NCI-H1436 (cell line): Measurements from ENCODE around the gene WDFY2.

ENCODE experiments used
- DNase-seq: peaks from one replicate; lab custom pipeline; 2025; lab: John Stamatoyannopoulos, UW

Gene WDFY2

DNA sequence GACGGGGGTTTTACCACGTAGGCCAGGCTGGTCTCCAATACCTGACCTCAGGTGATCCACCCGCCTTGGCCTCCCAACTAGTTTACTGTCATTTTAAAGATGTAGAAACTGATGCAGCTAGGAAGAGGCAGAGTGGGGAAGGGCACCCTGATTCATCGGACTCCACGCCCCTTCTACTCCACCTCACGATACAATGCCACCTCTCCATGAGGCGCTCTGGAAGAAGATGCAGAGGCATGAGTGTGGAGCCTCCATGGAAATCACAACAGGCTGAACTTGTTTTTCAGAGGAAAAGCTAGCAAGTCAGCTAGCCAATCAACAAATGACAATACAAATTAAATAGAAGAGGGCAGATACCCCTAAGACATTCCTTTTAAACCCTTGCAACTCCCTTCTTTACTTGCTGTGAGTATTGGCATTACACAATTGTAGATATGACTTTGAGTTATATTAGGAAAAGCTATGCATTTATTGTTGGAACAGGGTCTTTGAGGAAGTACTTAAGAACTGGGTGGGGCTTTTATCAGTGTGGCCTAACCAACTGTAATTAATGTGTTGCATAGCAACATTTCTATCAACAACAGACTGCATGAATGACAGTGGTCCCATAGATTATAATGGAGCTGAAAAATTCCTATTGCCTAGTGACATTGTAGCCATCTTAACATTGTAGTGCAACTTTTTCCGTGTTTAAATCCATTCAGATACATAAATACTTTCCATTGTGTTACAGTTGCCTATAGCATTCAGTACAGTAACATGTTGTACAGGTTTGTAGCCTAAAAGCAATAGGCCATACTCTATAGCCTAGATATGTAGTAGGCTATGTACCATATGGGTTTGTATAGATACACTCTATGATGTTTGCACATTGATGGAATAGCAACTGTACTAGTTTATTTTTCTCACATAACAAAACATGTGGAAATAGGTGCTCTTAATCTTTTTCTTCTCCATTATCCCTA is 17.6 kb downstream of the WDFY2 start:
- DNase-seq = no peak

DNA sequence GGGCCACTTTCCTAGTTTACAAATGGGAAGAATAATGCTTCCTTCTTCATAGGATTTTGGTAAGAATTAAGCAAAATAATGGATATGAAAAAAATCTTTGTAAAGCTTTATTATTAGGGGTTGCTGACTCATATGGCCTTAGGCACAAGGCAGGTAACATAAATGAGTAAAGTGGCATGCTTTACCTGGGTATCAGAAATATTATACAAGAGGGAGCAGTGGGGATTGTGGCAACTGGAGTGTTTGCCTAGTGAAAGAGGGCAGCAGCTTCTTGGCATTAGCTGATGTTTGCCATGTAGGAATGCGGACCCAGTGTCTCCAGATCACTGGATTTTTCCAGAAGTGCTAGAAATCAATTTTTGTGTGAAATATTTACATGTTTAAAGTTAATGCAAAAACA is 19.5 kb downstream of the WDFY2 start:
- no peak for DNase-seq

DNA sequence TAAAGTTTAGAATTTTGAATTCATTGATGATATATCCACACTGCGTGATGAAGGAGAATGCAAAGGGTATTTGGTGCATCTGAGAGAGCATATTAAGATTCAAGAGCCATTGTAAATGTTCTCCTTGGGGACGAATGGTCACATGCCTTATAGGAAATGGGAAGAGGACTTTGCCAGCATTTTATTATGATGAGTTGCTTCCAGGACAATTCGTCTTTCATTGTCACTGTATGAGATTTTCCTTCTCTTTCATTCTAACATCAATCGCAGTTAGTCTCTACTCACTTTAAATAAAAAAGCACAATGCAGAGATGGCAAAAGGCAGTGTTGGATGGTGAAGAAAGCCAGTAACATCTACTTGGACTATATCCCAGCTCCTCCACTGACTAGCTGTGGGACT is 21.4 kb downstream of the WDFY2 start:
- DNase-seq = no peak

DNA sequence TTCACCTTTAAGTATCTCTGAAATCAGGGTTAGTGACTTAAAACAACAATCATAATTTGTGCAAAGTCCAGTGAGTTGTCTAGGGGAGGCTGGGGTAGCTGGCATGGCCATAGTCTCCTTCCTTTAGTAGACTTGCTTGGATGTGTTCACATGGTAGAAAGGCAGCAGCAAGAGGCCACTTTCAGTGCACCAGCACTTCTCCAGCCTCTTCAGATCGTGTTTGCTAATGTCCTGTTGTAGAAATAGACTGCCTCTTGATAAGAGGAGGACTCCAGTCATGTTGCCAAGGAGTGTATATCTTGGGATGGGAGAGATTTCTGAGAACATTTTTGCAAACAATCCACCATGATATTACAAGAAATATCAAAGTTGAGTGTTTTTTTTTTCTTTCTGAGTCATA is 22.9 kb downstream of the WDFY2 start:
- DNase-seq = no peak

DNA sequence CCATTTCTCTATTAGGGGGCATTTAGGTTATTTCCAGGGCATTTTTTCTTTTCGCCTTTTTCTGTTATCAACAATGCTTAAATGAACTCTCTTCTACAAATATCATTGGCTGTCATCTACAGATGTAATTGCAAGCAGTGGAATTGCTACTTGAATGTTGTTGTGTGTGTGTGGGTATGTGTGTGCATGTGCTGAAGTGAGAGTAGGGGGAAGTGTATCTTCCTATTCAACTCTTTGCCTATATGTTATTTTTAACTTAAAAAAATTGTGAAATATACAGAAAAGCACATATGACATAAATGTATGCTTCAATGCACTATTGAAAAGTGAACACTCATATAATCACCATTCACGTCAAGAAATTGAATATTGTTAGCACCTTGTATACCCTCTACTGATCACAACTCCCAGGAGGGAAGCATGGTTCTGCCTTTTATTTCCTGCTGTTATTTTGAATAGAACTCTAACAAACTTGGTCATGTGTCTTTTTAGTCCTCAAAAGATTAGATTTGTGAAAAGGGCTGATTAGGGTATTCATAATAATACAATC is 24.7 kb downstream of the WDFY2 start:
- DNase-seq = no peak

DNA sequence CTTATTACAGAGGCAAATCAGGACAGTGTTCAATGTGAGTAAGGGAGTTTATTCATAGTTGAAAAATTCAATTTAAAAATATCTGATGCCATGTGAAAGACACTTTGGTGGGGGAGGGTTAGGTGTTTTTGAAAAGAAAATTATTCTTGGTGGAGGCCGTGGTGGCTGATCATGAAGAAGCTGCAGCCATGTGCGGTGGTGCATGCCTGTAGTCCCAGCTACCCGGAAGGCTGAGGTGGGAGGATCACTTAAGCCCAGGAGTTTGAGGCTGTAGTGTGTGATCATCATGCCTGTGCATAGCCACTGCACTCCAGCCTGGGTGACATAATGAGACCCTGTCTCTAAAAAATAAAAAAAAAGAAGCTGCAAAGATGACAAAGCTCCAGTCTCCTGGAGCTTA is 28.6 kb downstream of the WDFY2 start:
- no peak for DNase-seq

DNA sequence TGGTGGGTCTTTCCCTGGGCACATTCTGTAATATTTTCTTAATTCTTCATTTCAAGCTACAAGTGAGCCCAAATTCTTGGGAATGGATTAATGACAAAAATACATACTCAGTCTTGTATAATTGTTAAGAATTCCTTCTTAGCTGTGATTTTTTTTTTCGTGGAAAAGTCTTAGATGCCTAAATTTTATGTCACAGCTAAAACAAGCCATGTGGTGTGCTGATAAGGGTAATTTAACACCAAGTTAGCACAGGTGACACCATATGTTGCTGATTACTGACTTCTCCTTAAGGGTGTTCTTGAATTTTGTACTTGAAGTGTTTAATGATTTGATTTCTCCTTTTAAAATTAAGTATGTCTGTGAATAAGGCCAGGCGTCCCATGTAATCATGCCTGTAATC is 29.3 kb downstream of the WDFY2 start:
- DNase-seq = no peak

DNA sequence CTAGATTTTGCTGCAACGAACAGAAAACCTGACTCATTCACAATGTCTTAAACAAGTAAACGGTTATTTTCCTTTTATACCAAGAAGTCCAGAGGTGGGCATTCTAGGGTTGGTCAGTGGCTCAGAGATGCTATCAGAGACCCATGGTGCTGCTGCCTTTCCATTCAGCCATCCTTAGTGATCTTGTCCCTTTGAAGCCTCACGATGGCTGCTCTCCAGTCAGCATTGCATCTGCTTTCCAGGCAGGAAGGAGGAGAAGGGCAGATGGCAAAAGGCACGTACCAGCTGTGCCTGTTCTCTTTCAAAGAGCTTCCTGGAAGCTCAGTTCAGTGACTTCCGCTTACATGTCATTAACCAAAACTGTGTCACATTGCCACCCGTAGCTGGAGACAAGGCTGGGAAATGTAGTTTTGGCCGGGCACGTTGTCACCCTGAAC is 30.1 kb downstream of the WDFY2 start:
- no peak for DNase-seq

DNA sequence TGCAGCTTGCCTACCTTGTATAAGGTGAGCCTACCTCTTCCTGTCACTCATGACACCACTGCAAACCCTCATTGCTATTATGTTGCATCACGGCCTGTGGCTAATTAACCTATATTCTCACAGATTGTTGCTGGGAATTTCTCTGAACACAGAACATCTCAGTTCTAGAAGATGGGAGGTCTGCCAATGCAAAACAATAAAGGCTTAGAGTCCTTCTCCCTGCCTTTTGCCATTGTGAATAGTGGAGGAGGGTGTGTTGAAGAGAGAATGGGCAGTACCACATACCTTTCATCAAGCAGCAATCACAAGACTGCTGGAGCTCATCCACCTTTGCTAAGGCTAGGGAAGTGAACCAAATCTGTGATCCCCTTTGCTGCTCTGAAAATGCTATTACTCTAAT is 34.4 kb downstream of the WDFY2 start:
- no peak for DNase-seq

DNA sequence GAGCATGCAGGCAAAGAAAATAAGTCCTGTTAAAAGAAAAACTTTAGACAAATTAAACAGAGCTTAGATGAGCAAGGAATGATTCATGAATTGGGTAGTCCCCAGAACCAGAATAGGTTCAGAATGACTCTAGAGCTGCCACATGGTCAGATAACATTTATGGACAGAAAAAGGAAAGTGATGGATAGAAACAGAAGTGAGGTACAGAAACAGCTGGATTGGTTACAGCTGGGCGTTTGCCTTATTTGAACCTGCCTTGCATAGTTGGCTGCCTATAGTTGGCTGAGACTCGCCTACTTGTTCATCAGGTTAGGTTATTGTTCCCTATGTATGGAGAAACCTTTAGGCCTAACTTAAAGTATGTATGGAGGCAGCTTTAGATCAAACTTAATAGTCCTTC is 35.4 kb downstream of the WDFY2 start:
- DNase-seq = no peak

DNA sequence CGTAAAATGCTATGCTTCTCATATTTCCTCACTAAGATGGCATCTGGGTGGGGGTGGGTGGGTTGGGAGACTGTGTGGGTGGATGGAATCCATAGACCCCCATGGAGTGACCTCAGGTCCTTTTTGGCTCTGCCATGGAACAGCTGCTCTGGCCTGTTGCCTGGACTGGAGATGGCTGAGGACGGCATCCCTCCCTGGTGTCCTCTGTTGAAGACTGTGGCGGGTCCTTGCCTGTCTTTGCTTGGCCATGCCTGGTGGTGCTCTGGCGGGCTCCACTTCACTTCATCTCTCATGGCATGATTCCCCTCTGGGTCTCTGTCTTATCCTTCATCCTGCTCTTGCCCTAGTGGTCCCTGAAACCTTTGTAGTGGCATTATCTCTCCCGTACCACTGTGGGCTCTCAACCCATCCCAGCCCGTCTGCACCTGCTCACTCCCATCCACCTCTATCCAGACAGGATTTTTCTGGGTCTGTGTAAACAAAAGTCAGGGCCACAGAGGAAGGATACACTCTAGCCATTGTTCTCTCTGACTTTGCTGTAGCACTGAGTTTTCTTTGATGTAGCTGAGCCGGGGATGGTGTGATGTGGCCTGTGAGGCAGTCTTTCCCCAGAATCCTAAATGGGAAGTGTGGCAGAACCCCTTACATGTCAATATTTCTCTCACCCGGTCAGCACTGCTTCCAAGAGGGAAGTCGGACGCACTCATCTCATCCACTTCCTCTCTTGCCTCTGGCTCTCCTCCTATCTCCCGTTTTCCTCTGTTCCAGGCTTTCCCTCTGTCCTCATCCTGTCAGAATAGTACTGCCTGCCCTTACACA is 36.1 kb downstream of the WDFY2 start:
- DNase-seq = no peak

DNA sequence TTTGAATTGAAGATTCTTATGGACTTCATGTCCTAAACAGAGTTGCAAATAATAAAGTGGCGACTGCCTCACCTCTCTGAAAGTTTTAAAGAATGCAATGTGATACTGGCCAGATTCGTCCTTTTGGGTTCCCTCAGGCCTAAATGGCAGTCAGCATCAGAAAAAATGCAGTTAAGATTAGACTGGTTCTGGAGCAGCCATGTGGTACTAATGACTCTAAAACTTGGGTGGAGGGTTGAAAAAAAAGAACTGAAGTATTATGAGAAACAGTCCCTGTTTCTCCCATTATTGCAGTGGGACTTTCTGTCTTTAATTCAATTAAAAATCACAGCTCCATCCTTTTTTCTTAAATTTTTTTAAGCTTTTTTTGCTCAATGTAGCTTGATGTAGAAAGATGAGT is 37.3 kb downstream of the WDFY2 start:
- no peak for DNase-seq

DNA sequence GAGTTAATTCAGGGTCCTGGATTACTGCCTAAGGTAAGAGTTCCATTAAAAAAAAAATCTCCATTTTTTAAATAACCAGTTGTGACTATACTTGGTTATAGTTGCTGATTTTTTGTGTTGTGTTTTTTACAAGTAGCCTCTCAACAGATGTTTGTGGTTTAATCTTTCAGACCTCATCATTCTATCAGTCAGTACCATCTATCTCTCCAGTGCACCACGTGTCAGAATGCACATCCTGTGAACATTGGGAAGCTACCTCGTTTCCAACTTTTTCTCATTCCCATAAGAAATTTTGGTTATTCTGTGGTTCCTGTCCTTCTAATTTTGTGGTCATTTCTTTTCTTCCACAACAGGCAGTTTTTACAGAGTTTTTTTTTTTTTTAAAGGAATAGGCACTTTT is 39.2 kb downstream of the WDFY2 start:
- no peak for DNase-seq

DNA sequence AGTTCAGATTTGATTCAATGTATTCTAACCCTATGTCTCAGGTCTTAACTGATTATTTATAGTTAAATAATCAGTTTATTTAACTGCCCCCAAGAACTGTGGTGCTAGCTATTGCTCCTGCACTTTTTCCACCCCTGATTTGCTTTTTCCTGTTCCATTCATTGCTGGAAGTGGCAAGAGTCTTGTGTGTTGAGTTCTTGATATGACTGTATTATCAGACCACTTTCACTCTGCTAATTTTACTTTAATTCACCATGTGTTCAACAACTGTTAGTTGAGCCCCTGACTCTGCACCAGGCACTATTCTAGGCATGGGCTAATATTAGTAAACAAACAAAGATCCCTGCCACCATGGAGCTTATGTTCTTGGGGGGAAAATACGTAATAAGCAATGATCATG is 39.9 kb downstream of the WDFY2 start:
- DNase-seq = no peak

DNA sequence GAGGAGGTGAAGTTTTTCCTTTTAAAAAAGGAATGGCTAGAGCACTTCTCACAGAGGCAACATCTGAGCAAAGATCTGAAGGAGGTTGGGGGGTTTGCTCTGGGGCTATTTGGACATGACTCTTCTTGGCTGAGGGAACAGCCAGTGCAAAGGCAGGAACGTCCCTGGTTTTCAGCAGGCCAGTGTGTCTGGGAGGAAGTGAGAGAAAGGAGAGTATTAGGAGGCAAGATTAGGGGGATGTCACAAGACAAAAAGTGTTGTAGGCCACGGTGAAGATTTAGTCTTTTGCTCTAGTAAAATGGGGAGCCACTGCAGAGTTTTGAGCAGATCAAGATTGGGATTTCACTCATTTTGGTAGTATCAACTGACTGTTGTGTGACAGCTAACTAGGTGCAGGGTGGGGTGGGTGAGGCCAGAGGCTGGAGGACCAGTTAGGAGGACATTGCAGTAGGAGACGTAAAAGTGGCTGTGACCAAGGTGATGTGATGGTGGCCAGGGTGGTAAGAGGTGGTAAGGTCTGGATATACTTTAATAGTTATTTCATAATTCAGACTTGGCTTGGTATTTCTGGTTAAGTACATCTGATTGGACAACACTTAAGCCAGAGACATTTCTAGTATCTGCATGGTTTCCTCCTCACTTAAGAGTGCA is 40.6 kb downstream of the WDFY2 start:
- DNase-seq = no peak

DNA sequence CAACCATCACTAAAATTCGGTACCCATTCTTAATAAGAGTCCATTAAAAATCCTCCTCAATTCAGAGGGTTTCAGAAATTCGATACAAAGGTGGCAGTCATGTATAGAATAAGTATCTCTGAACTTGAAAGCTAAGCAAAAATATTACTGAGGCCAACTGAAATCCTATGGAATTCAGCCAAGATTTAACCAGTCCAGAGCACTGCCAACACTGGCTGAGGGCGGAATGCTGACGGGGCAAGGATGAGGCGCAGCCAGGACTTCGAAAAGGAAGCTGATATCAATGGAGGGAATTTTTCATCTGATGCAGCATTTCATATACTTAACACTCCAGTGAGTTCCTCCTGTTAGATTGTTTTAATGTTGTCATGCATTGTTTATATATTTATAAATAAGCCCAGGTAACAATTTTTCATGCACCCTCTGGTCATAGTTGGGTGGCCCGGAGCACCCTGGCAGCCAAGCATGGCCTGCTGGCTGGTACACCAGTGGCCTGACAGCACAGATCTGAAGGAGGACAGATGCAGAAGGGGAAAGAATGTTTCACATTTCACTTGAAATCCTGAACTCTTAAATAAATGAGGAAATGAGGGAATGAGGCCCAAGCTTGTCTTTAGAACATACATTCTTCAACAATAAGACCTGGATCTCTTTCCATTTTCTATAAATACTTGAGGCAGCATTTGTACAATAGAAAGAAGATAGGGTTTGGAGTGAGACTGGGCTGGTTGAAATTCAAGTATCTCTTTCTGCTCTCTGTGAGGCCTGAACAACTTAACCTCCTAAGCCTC is 41.5 kb downstream of the WDFY2 start:
- no peak for DNase-seq

DNA sequence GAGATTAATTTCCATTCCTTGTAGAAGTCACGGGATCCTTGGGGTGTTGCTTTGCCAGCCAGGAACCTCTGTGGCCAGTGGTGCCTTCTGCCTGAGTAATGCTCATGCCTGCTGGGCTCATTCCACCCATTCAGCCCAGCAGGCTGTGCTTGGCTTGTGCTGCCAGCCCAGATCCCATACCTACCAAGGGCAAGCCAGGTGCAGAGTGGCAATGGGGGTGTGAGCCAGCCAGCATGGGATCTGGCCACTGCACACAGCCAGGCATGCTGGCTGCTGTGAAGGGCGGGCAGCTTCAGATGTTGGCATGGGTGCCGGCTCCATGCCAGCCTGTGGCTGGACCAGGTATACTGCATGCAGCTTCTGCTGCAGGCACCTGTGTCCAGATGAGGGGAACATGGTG is 42.5 kb downstream of the WDFY2 start:
- no peak for DNase-seq

DNA sequence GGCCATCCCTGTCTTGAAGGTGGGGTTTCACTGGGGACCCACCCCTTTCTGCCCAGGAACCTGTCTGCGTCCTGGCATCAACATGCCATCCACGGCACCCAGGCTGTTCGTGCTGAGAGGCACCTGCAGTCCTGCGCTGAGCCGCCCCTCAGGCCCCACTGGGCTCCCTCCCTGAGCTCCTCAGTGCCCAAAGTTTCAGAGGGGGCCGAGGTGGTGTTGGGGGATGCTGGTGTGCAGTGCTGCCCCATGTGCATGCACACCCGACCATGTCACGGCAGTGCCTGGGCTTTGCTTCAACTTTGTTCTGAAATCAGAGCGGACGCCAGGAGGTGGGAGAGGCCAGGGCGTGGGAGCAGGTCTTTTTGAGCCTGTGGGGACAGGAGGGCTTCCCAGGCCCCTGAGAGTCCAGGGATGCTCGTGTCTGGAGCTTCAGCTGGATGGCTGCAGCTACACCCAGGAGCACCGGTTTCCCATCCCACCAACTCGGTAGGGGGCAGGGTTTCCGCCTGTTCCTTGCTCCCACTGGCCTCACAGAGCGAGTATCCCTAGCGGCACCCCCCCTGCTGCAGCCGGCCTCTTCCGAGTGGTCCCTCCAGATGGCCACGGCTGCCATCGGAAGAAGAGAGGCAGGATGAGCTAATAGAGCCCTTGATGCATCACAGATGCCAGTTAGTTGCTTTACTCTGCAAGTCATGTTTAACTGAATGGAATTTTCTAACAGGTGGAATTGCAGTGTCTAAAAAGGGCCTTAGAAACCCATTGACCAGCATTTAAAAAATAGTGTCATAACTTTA is 44.0 kb downstream of the WDFY2 start:
- no peak for DNase-seq

DNA sequence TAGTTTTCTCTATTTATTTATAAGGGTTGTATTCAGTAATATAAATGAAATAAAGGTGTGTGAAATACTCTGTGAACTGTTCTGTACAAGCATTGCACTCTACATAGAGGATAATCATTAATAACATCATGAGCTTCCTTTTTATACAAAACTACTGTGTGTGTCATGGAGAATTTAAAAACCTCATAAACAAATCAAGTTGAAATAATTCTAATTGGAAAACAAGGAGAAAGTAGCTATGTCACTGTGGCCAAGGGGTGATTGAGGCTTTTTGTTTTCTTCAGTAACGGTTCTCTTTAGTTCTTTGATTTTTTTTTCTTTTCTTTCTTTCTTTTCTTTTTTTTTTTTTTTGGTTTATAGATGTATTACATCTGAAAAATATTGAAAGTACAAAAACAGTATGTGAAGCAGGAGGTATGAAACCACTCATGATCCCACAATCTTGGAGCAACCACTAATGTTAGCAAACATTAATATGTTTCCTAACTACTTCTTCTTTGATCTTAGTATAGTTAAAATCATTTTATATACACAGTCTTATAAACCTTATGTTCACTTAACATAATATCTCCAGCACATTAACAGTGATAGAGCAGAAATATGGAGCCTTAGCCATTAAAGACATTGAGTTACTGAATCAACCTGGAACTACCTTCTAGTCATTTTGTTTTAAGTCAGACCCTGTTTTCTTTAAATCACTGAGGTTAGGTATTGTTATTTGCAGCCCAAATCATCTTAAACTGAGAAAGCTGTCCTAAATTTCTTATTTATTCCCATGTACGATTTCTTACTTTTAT is 45.4 kb downstream of the WDFY2 start:
- no peak for DNase-seq

DNA sequence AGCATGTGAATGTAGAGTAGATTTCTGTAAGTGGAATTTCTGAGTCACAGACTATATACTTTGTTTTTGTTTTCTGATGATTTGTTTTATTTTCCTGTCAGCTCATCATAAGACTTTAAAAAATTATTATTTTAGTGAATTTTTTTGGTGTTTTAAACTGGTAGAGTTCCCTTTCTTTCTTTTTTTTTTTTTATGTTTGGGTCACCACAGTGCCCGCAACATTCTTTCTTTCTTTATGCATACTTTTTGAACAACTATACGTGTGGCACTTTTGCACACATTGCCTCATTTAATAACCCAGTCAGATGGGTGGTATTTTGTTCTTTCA is 46.0 kb downstream of the WDFY2 start:
- no peak for DNase-seq
